A549 (cell line): ENCODE results near the gene NUP210.

Source experiments
- CHD4 ChIP-seq: fragments of 200-600 bp; sonication (generic); IDR thresholded peaks from 2 replicates; pipeline ENCODE4 v1.6.1; 2016; ENCODE audit warnings: antibody characterized with exemption, mild to moderate bottlenecking, borderline replicate concordance
- CTCF ChIP-seq: fragments of >200 bp; sonication (Bioruptor Twin); formaldehyde crosslinking; IDR thresholded peaks from 3 replicates; pipeline ENCODE4 v1.5.1; 2016
- JUNB ChIP-seq: fragments of >200 bp; sonication (Bioruptor Twin); formaldehyde crosslinking; IDR thresholded peaks from 2 replicates; pipeline ENCODE4 v1.6.1; 2016
- MAX ChIP-seq: IDR thresholded peaks from 2 replicates; pipeline ENCODE4 v1.6.1; 2012
- NPAS2 ChIP-seq: fragments of 250-450 bp; sonication (Bioruptor Pico); IDR thresholded peaks from 2 replicates; pipeline ENCODE4 v1.8.0; 2022; ENCODE audit warnings: mild to moderate bottlenecking, moderate library complexity, borderline replicate concordance
- POLR2A ChIP-seq: IDR thresholded peaks from 2 replicates; pipeline ENCODE4 v1.6.1; 2012; ENCODE audit warnings: mild to moderate bottlenecking, low read length
- POLR2AphosphoS2 ChIP-seq: conservative IDR thresholded peaks from 2 replicates; pipeline ENCODE4 v1.6.1; 2012; ENCODE audit warnings: low read length, improper control_type of control experiment, inconsistent platforms
- ZFP36 ChIP-seq: fragments of 450-650 bp; IDR thresholded peaks from 2 replicates; pipeline ENCODE4 v1.6.1; 2014; ENCODE audit warnings: borderline replicate concordance; ENCODE audit not compliant: partially characterized antibody

GRCh38 chr3:13394363-13394762 lies 25.8 kb downstream of the NUP210 start:
- TF ChIP-seq CTCF (no peak), POLR2A (no peak), MAX (no peak), CHD4 (no peak), NPAS2 (CRISPR knock-in tag) (no peak), ZFP36 (no peak), JUNB (no peak), POLR2AphosphoS2 (no peak)
